ENCODE measurements around the gene ELFN1.

DNA sequence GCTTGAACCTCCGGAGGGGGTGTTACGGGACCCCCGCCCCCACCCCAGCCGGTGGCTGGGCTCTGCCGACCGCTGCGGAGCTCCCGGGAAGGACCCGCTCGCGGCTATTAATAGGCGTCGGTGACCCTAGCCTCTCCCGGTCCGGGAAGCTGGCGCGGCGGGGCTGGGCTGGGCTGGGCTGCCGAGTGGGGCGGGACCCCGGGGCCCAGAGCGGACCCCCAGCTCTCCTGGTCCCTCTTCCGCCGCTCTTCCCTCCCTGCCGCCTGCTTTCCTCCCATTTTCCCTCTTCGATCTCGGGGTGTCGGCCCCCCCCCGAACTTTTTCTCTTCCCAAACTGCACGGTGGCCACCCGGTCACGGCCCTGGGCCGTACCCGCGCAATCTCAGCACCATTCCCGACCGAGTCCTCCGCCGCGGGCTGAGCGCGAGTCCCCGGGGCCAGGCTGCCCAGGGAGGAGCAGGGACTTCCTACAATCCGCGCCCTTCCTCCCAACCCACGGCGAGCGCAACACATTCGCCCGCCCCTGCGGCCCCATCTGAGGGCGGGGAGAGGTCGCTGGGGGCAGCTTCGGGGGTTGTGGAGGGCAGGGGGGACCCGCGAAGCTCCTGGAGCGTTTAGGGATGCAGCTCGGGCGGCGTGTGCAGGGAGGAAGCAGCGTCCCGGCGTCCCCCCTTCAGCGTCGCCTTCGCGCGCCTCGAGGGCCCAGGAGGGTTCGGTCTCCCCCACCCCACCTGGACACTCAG, 3.1 kb upstream of the ELFN1 start:
- TF ChIP-seq, protein P1, sequence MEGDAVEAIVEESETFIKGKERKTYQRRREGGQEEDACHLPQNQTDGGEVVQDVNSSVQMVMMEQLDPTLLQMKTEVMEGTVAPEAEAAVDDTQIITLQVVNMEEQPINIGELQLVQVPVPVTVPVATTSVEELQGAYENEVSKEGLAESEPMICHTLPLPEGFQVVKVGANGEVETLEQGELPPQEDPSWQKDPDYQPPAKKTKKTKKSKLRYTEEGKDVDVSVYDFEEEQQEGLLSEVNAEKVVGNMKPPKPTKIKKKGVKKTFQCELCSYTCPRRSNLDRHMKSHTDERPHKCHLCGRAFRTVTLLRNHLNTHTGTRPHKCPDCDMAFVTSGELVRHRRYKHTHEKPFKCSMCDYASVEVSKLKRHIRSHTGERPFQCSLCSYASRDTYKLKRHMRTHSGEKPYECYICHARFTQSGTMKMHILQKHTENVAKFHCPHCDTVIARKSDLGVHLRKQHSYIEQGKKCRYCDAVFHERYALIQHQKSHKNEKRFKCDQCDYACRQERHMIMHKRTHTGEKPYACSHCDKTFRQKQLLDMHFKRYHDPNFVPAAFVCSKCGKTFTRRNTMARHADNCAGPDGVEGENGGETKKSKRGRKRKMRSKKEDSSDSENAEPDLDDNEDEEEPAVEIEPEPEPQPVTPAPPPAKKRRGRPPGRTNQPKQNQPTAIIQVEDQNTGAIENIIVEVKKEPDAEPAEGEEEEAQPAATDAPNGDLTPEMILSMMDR (IDR thresholded peaks at IDR 0.05): no peak
- TF ChIP-seq POLR2AphosphoS5 (IDR thresholded peaks at IDR 0.05) (no peak), EP300 (IDR thresholded peaks at IDR 0.05) (no peak)
